PC-9 (cell line): ENCODE data around the gene KCNK4.

Source experiments
- EZH2 ChIP-seq: fragments of 200-600 bp; sonication (generic); IDR thresholded peaks from 2 replicates; pipeline ENCODE4 v1.8.0; 2017; ENCODE audit warnings: antibody characterized with exemption, low read depth
- TF ChIP-seq, protein P1 (sequence below): fragments of 200-600 bp; sonication (generic); conservative IDR thresholded peaks from 2 replicates; pipeline ENCODE4 v1.6.1; 2017; ENCODE audit warnings: mixed run types, antibody characterized with exemption, mild to moderate bottlenecking, moderate library complexity

- TF ChIP-seq, protein P1, sequence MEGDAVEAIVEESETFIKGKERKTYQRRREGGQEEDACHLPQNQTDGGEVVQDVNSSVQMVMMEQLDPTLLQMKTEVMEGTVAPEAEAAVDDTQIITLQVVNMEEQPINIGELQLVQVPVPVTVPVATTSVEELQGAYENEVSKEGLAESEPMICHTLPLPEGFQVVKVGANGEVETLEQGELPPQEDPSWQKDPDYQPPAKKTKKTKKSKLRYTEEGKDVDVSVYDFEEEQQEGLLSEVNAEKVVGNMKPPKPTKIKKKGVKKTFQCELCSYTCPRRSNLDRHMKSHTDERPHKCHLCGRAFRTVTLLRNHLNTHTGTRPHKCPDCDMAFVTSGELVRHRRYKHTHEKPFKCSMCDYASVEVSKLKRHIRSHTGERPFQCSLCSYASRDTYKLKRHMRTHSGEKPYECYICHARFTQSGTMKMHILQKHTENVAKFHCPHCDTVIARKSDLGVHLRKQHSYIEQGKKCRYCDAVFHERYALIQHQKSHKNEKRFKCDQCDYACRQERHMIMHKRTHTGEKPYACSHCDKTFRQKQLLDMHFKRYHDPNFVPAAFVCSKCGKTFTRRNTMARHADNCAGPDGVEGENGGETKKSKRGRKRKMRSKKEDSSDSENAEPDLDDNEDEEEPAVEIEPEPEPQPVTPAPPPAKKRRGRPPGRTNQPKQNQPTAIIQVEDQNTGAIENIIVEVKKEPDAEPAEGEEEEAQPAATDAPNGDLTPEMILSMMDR: no peak
- no peak for TF ChIP-seq EZH2
Measured at GRCh38 chr11:64333556-64333955, 42.5 kb downstream of the KCNK4 start.
